SK-N-SH treated with all-trans-retinoic acid at 6 μM for 48 hours (cell line): ENCODE measurements around the gene OSCP1.

Source experiments
- ARNTL ChIP-seq: fragments of 450-650 bp; formaldehyde crosslinking; IDR thresholded peaks from 2 replicates; pipeline ENCODE4 v1.5.0; 2020; ENCODE audit warnings: low read depth, mild to moderate bottlenecking, moderate library complexity, borderline replicate concordance
- CSDC2 ChIP-seq: fragments of 250-450 bp; sonication (Bioruptor Pico); IDR thresholded peaks from 2 replicates; pipeline ENCODE4 v1.5.0; 2020; ENCODE audit warnings: mild to moderate bottlenecking, moderate library complexity
- ISL1 ChIP-seq: fragments of 250-450 bp; sonication (Bioruptor Pico); IDR thresholded peaks from 2 replicates; pipeline ENCODE4 v2.1.2; 2022; ENCODE audit warnings: mild to moderate bottlenecking, moderate library complexity
- PPARA ChIP-seq: fragments of 250-450 bp; sonication (Bioruptor Pico); IDR thresholded peaks from 2 replicates; pipeline ENCODE4 v1.5.0; 2020; ENCODE audit warnings: mild to moderate bottlenecking, borderline replicate concordance
- RARB ChIP-seq: fragments of 250-450 bp; sonication (Bioruptor Pico); IDR thresholded peaks from 2 replicates; pipeline ENCODE4 v1.8.0; 2021; ENCODE audit warnings: mild to moderate bottlenecking, moderate library complexity
- TCF4 ChIP-seq: fragments of 250-450 bp; sonication (Bioruptor Pico); IDR thresholded peaks from 2 replicates; pipeline ENCODE4 v1.8.0; 2021; ENCODE audit warnings: mild to moderate bottlenecking, moderate library complexity, borderline replicate concordance
- ZFP3 ChIP-seq: fragments of 250-450 bp; sonication (Bioruptor Pico); IDR thresholded peaks from 2 replicates; pipeline ENCODE4 v1.5.0; 2020; ENCODE audit warnings: mild to moderate bottlenecking, moderate library complexity
- ZFP30 ChIP-seq: fragments of 450-650 bp; formaldehyde crosslinking; IDR thresholded peaks from 2 replicates; pipeline ENCODE4 v1.5.0; 2022; ENCODE audit warnings: mild to moderate bottlenecking, moderate library complexity
- ZNF565 ChIP-seq: fragments of 450-650 bp; formaldehyde crosslinking; conservative IDR thresholded peaks from 2 replicates; pipeline ENCODE4 v1.5.0; 2020; ENCODE audit warnings: low read depth, mild to moderate bottlenecking, moderate library complexity
- ZNF70 ChIP-seq: fragments of 450-650 bp; formaldehyde crosslinking; IDR thresholded peaks from 2 replicates; pipeline ENCODE4 v1.5.0; 2020; ENCODE audit warnings: mild to moderate bottlenecking, moderate library complexity
- ZNF8 ChIP-seq: fragments of 450-650 bp; formaldehyde crosslinking; IDR thresholded peaks from 2 replicates; pipeline ENCODE4 v1.5.0; 2020; ENCODE audit warnings: mild to moderate bottlenecking, moderate library complexity
- TF ChIP-seq, protein P1 (sequence below): fragments of 250-450 bp; sonication (Bioruptor Pico); IDR thresholded peaks from 2 replicates; pipeline ENCODE4 v1.5.0; 2020; ENCODE audit warnings: mild to moderate bottlenecking, moderate library complexity

- TF ChIP-seq TCF4 (CRISPR knock-in tag): no peak
- no peak for TF ChIP-seq ZFP3 (CRISPR knock-in tag)
- no peak for TF ChIP-seq CSDC2 (CRISPR knock-in tag)
- TF ChIP-seq ZFP30 (CRISPR knock-in tag): no peak
- no peak for TF ChIP-seq ZNF70 (CRISPR knock-in tag)
- TF ChIP-seq, protein P1, sequence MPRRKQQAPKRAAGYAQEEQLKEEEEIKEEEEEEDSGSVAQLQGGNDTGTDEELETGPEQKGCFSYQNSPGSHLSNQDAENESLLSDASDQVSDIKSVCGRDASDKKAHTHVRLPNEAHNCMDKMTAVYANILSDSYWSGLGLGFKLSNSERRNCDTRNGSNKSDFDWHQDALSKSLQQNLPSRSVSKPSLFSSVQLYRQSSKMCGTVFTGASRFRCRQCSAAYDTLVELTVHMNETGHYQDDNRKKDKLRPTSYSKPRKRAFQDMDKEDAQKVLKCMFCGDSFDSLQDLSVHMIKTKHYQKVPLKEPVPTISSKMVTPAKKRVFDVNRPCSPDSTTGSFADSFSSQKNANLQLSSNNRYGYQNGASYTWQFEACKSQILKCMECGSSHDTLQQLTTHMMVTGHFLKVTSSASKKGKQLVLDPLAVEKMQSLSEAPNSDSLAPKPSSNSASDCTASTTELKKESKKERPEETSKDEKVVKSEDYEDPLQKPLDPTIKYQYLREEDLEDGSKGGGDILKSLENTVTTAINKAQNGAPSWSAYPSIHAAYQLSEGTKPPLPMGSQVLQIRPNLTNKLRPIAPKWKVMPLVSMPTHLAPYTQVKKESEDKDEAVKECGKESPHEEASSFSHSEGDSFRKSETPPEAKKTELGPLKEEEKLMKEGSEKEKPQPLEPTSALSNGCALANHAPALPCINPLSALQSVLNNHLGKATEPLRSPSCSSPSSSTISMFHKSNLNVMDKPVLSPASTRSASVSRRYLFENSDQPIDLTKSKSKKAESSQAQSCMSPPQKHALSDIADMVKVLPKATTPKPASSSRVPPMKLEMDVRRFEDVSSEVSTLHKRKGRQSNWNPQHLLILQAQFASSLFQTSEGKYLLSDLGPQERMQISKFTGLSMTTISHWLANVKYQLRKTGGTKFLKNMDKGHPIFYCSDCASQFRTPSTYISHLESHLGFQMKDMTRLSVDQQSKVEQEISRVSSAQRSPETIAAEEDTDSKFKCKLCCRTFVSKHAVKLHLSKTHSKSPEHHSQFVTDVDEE (CRISPR knock-in tag): no peak
- no peak for TF ChIP-seq ZNF8 (CRISPR knock-in tag)
- TF ChIP-seq RARB (CRISPR knock-in tag): no peak
- TF ChIP-seq ZNF565 (CRISPR knock-in tag): no peak
- TF ChIP-seq PPARA (CRISPR knock-in tag): no peak
- TF ChIP-seq ARNTL (CRISPR knock-in tag): no peak
- no peak for TF ChIP-seq ISL1
These were observed 8.7 kb upstream of the OSCP1 start for GRCh38 chr1:36458910-36459309.
